ENCODE data around the gene CPSF3. TPM values are rescaled to one million over a fixed set of nuclear protein-coding genes. Genes with fewer than 3 reads are reported as not detected.

CPSF3 gene
- total and polyA plus RNA-seq, 8 donors = 5.7 to 13.2 (median 10.7) TPM

GRCh38 chr2:9415516-9416169, 7.8 kb upstream of the CPSF3 start:
- H3K27me3 ChIP-seq = no peaks in the 10 kb centered on the region
- H3K27ac ChIP-seq = no peak overlapping the region
- peaks cover 0 to 2% (median 0%) of the 10 kb centered on the region in 3 donors for H3K36me3 ChIP-seq
- H3K4me3 ChIP-seq = no peak overlapping the region
- H3K9me3 ChIP-seq = no peaks in the 10 kb centered on the region
- no peak for ATAC-seq
- WGBS, 2 donors = 89 to 90% methylated on average over 16 of the region's 16 CpGs
- intact Hi-C loops (cut with DNase I) = no loop called here
- no peak for DNase-seq
- no peak for TF ChIP-seq CTCF (IDR thresholded peaks at IDR 0.05)
- H3K4me1 ChIP-seq = no peaks in the 10 kb centered on the region
- FAIRE-seq = no peak

GRCh38 chr2:9416267-9416961, 7.0 kb upstream of the CPSF3 start:
- Histone ChIP-seq H3K36me3 (peaks cover 0 to 2% (median 0%) of the 10 kb centered on the region in 3 donors), H3K27ac (no peak overlapping the region), H3K4me3 (no peak overlapping the region), H3K27me3 (no peaks in the 10 kb centered on the region), H3K4me1 (no peaks in the 10 kb centered on the region), H3K9me3 (no peaks in the 10 kb centered on the region)
- TF ChIP-seq CTCF (IDR thresholded peaks at IDR 0.05) = no peak
- intact Hi-C loops (cut with DNase I) = no loop called here
- DNase-seq (no peak), FAIRE-seq (no peak), ATAC-seq (no peak)
- WGBS, 2 donors = 88 to 90% methylated on average over 9 of the region's 9 CpGs

- ATAC-seq = no peak
- no peak for FAIRE-seq
- intact Hi-C loops (cut with DNase I) = no loop called here
- Histone ChIP-seq H3K27ac (no peak overlapping the region), H3K4me1 (no peaks in the 10 kb centered on the region), H3K27me3 (no peaks in the 10 kb centered on the region), H3K9me3 (no peaks in the 10 kb centered on the region), H3K4me3 (no peak overlapping the region), H3K36me3 (no peaks in the 10 kb centered on the region)
- 94 to 95% methylated on average over 7 of the region's 7 CpGs for WGBS, 2 donors
- no peak for TF ChIP-seq CTCF (IDR thresholded peaks at IDR 0.05)
- no peak for DNase-seq
Measured at GRCh38 chr2:9416962-9417316, 6.5 kb upstream of the CPSF3 start.

- no peaks in the 10 kb centered on the region for H3K27me3 ChIP-seq
- FAIRE-seq (no peak), ATAC-seq (no peak), DNase-seq (no peak)
- H3K4me1 ChIP-seq = peaks cover 0 to 3% (median 0%) of the 10 kb centered on the region in 3 donors
- H3K4me3 ChIP-seq = no peak overlapping the region
- TF ChIP-seq CTCF (IDR thresholded peaks at IDR 0.05) = no peak
- WGBS, 2 donors = 77 to 81% methylated on average over 3 of the region's 3 CpGs
- no peaks in the 10 kb centered on the region for H3K9me3 ChIP-seq
- H3K27ac ChIP-seq = no peak overlapping the region
- H3K36me3 ChIP-seq = no peaks in the 10 kb centered on the region
- intact Hi-C loops (cut with DNase I) = no loop called here
Measured at GRCh38 chr2:9417725-9418124, 5.7 kb upstream of the CPSF3 start.

GRCh38 chr2:9418746-9419145, 4.7 kb upstream of the CPSF3 start:
- no peaks in the 10 kb centered on the region for H3K9me3 ChIP-seq
- H3K4me1 ChIP-seq = peaks cover 0 to 3% (median 0%) of the 10 kb centered on the region in 3 donors
- FAIRE-seq = no peak
- TF ChIP-seq CTCF (IDR thresholded peaks at IDR 0.05) = no peak
- no peak overlapping the region for H3K4me3 ChIP-seq
- H3K27me3 ChIP-seq = no peaks in the 10 kb centered on the region
- intact Hi-C loops (cut with DNase I) = no loop called here
- H3K36me3 ChIP-seq = no peaks in the 10 kb centered on the region
- no peak for ATAC-seq
- 90 to 95% methylated on average over 4 of the region's 4 CpGs for WGBS, 2 donors
- no peak overlapping the region for H3K27ac ChIP-seq
- no peak for DNase-seq
